HCT116 (cell line): Measurements from ENCODE around the gene ZYG11B. TPM values are rescaled to one million over a fixed set of nuclear protein-coding genes. Genes with fewer than 3 reads are reported as not detected.
"Not testable (repeated sequence)": the region's sequence is repeated elsewhere in the genome, so short reads cannot be mapped to it uniquely, and the experiment has no call there.

Source experiments
- ATAC-seq: fragments of 200-7000 bp; cut with Tn5 transposase; 2 replicates; pipeline ENCODE4 v1.9.1; 2020; ENCODE audit warnings: mild to moderate bottlenecking, moderate library complexity
- BruUV-seq: library from RNA; stranded (reverse); fragments of 400-500 nt; replicated peaks from 2 replicates; lab custom pipeline; 2021; lab: Mats Ljungman, UMichigan
- CTCF ChIA-PET: fragments of 300-600 bp; sonication (Branson Sonifier 250); formaldehyde crosslinking; loops from one replicate; lab custom pipeline; 2021; ENCODE audit warnings: antibody characterized with exemption; lab: Charles Lee
- POLR2A ChIA-PET: fragments of 300-600, 350-600 bp; sonication (Branson Sonifier 250); formaldehyde crosslinking; loops from one replicate; lab custom pipeline; 2021; ENCODE audit warnings: antibody characterized with exemption; lab: Charles Lee
- RAD21 ChIA-PET, 2 experiments: fragments of 300-600 bp; sonication (Branson Sonifier 250); formaldehyde crosslinking; loops; one replicate each; lab custom pipeline; 2023; ENCODE audit warnings: low total read pairs in 2 of 2; ENCODE audit not compliant: uncharacterized antibody in 2 of 2, unreplicated experiment in 2 of 2, low non-redundant PET in 1 of 2; lab: Charles Lee
- DNase-seq: peaks from one replicate; pipeline ENCODE4 v3.0.0-alpha.2; 2010; ENCODE audit warnings: low read depth, low spot score
- H2AFZ ChIP-seq: fragments of 200-600 bp; shearing (Covaris generic), sonication (generic); 2 replicates; pipeline ENCODE4 v1.6.1; 2017; ENCODE audit warnings: low read depth, mixed run types, mixed read lengths, antibody characterized with exemption, low read length; ENCODE audit not compliant: poor library complexity, severe bottlenecking
- H3K27ac ChIP-seq: 2 replicates; pipeline ENCODE4 v1.5.1; 2012; ENCODE audit warnings: low read depth, low read length
- H3K27me3 ChIP-seq: fragments of 200-600 bp; sonication (generic); 2 replicates; pipeline ENCODE4 v1.6.1; 2016; ENCODE audit warnings: mixed run types, low read length, mixed read lengths; ENCODE audit not compliant: insufficient read depth
- H3K36me3 ChIP-seq, 2 experiments: fragments of 200-500 bp in 1 of 2; fragments of 200-600 bp in 1 of 2; sonication (Bioruptor generic) in 1 of 2; sonication (generic) in 1 of 2; 2 replicates each; pipeline versions ENCODE4 v1.5.1 to v1.6.1; 2014 to 2016; ENCODE audit warnings: low read length in 2 of 2, inconsistent platforms in 1 of 2, mixed read lengths in 1 of 2, mixed run types in 1 of 2; ENCODE audit not compliant: insufficient read depth in 2 of 2, control insufficient read depth in 1 of 2
- H3K4me1 ChIP-seq, 2 experiments: fragments of 200-600 bp in 1 of 2; sonication (generic) in 1 of 2; 2 replicates each; pipeline versions ENCODE4 v1.5.1 to v1.6.1; 2012 to 2017; ENCODE audit warnings: low read length in 2 of 2, inconsistent platforms in 1 of 2, mild to moderate bottlenecking in 1 of 2, mixed read lengths in 1 of 2, mixed run types in 1 of 2, moderate library complexity in 1 of 2; ENCODE audit not compliant: insufficient read depth in 2 of 2, control insufficient read depth in 1 of 2
- H3K4me2 ChIP-seq: fragments of 200-600 bp; sonication (generic); 2 replicates; pipeline ENCODE4 v1.6.1; 2017; ENCODE audit warnings: mixed run types, low read length, mixed read lengths
- H3K4me3 ChIP-seq, 2 experiments: fragments of 200-600 bp in 1 of 2; sonication (generic) in 1 of 2; replicated peaks in 1 of 2; 2 replicates each; pipeline ENCODE4 v1.5.1; 2011 to 2016; ENCODE audit warnings: low read length in 2 of 2, control low read depth in 1 of 2, low read depth in 1 of 2, mild to moderate bottlenecking in 1 of 2, mixed read lengths in 1 of 2, mixed run types in 1 of 2
- H3K79me2 ChIP-seq: fragments of 200-600 bp; sonication (generic); 2 replicates; pipeline ENCODE4 v1.6.1; 2017; ENCODE audit warnings: mild to moderate bottlenecking, mixed run types, low read length, moderate library complexity, mixed read lengths; ENCODE audit not compliant: insufficient read depth
- H3K9ac ChIP-seq: fragments of 200-600 bp; sonication (generic); 2 replicates; pipeline ENCODE4 v1.6.1; 2016; ENCODE audit warnings: low read length, mixed read lengths
- H3K9me2 ChIP-seq: fragments of 200-600 bp; sonication (generic), shearing (Covaris generic); 2 replicates; pipeline ENCODE4 v1.6.1; 2017; ENCODE audit warnings: mixed run types, mild to moderate bottlenecking, moderate library complexity; ENCODE audit not compliant: insufficient read depth
- H3K9me3 ChIP-seq, 2 experiments: fragments of 200-500 bp in 1 of 2; fragments of 200-600 bp in 1 of 2; sonication (Bioruptor generic) in 1 of 2; sonication (generic) in 1 of 2; 2 replicates each; pipeline ENCODE4 v1.6.1; 2014 to 2017; ENCODE audit warnings: low read length in 2 of 2, mixed read lengths in 2 of 2, inconsistent platforms in 1 of 2, low read depth in 1 of 2, mild to moderate bottlenecking in 1 of 2, mixed run types in 1 of 2, moderate library complexity in 1 of 2; ENCODE audit not compliant: control insufficient read depth in 1 of 2, insufficient read depth in 1 of 2
- H4K20me1 ChIP-seq: fragments of 200-600 bp; sonication (generic), shearing (Covaris generic); 2 replicates; pipeline ENCODE4 v1.6.1; 2017; ENCODE audit warnings: mixed run types, mild to moderate bottlenecking, moderate library complexity; ENCODE audit not compliant: insufficient read depth
- ATF3 ChIP-seq: IDR thresholded peaks from 2 replicates; pipeline ENCODE4 v1.6.1; 2012
- CEBPB ChIP-seq: IDR thresholded peaks from 2 replicates; pipeline ENCODE4 v1.6.1; 2012; ENCODE audit warnings: low read depth
- ELF1 ChIP-seq: IDR thresholded peaks from 2 replicates; pipeline ENCODE4 v1.6.1; 2012; ENCODE audit warnings: low read depth, borderline replicate concordance
- FOSL1 ChIP-seq: IDR thresholded peaks from 2 replicates; pipeline ENCODE4 v1.6.1; 2012; ENCODE audit warnings: low read depth
- POLR2A ChIP-seq: IDR thresholded peaks from 2 replicates; pipeline ENCODE4 v1.7.0; 2011; ENCODE audit warnings: borderline replicate concordance; ENCODE audit not compliant: insufficient read depth, insufficient read length; ENCODE audit errors: extremely low read depth
- POLR2AphosphoS5 ChIP-seq: IDR thresholded peaks from 2 replicates; pipeline ENCODE4 v1.6.1; 2011; ENCODE audit warnings: mild to moderate bottlenecking, low read depth, low read length, moderate library complexity
- SP1 ChIP-seq: IDR thresholded peaks from 2 replicates; pipeline ENCODE4 v1.6.1; 2012; ENCODE audit warnings: low read depth
- ZFX ChIP-seq: fragments of 450-650 bp; IDR thresholded peaks from 2 replicates; pipeline ENCODE4 v1.6.1; 2017
- intact Hi-C: fragments of 100-400 bp; cut with micrococcal nuclease; formaldehyde crosslinking; loops from 2 replicates; pipeline ENCODE4 v1.10.0; 2022
- total RNA-seq: library from RNA; stranded (reverse); gene quantifications from one replicate; pipeline ENCODE4 v1.2.1, GENCODE V29; 2021; ENCODE audit not compliant: unreplicated experiment

Gene ZYG11B
- total RNA-seq, 1 experiment from 2014 or later, result 20.7 TPM

GRCh38 chr1:52713590-52713989 lies 12.7 kb upstream of the ZYG11B start:
- Histone ChIP-seq H3K4me3 (no peak overlapping the region), H3K9me3 (no peaks in the 10 kb centered on the region), H4K20me1 (no peaks in the 10 kb centered on the region), H3K27ac (no peak overlapping the region), H2AFZ (no peak overlapping the region), H3K9ac (no peak overlapping the region), H3K36me3 (no peaks in the 10 kb centered on the region), H3K4me2 (no peak overlapping the region), H3K27me3 (no peaks in the 10 kb centered on the region), H3K4me1 (peaks cover 0 to 6% of the 10 kb centered on the region in 2 experiments; a peak in 2 of 4 replicates), H3K9me2 (no peaks in the 10 kb centered on the region), H3K79me2 (no peaks in the 10 kb centered on the region)
- DNase-seq, result no peak
- intact Hi-C loops, result no loop called here
- BruUV-seq, result no TSS peak
- RAD21 ChIA-PET, result no interaction called here
- no peak for ATAC-seq
- TF ChIP-seq SP1, result no peak
- TF ChIP-seq FOSL1, result no peak
- TF ChIP-seq ELF1, result no peak
- TF ChIP-seq POLR2A, result no peak
- TF ChIP-seq POLR2AphosphoS5, result no peak
- no peak for TF ChIP-seq ZFX
- TF ChIP-seq ATF3, result no peak
- TF ChIP-seq CEBPB, result no peak
- POLR2A ChIA-PET, result no interaction called here
- CTCF ChIA-PET, result interaction anchor here (1.3 kb wide), 1 partner anchor 469 kb away, joined by 3 read pairs; no protein-coding TSS in a partner anchor

- BruUV-seq, H3K4me3 ChIP-seq, H3K4me2 ChIP-seq, POLR2A ChIA-PET, H3K9me3 ChIP-seq, DNase-seq, H3K9ac ChIP-seq, intact Hi-C loops, ATAC-seq, H3K79me2 ChIP-seq, H3K4me1 ChIP-seq, CTCF ChIA-PET, RAD21 ChIA-PET, H3K27ac ChIP-seq, H3K36me3 ChIP-seq, H2AFZ ChIP-seq, H4K20me1 ChIP-seq, H3K9me2 ChIP-seq, H3K27me3 ChIP-seq: not testable (repeated sequence)
Measured at GRCh38 chr1:52715296-52715695, 11.0 kb upstream of the ZYG11B start.
